Sciatic nerve (tissue), 2 donors: ENCODE data around the gene MYO5A. TPM values are rescaled to one million over a fixed set of nuclear protein-coding genes. Genes with fewer than 3 reads are reported as not detected.
"Not testable (repeated sequence)": the region's sequence is repeated elsewhere in the genome, so short reads cannot be mapped to it uniquely, and the experiment has no call there.

ENCODE experiments used
- ATAC-seq: fragments of 200-7000 bp; cut with Tn5 transposase; one replicate; pipeline ENCODE4 v1.9.1; 2020; ENCODE audit warnings: mild to moderate bottlenecking, moderate library complexity
- DNase-seq: peaks from one replicate; pipeline ENCODE4 v3.0.0-alpha.2; 2020; ENCODE audit warnings: low spot score
- intact Hi-C: fragments of 100-400 bp; cut with DNase I; formaldehyde crosslinking; loops from one replicate; pipeline ENCODE4 v1.14.2; 2022
- total RNA-seq: library from RNA; stranded (reverse); fragmentation: NEBNext Ultra II Directional; extraction: Animal tissue kit (Norgen Biotek cat#: 25700); gene quantifications from one replicate; pipeline ENCODE4 v1.2.1, GENCODE V29; 2021
- donor health status: DM: no; HTN: no; CAD: no.
- donor health status: DM: no; HTN: no; CAD: no.

Gene MYO5A
- total RNA-seq, 1 donor from 2014 or later = 30.2 TPM

DNA sequence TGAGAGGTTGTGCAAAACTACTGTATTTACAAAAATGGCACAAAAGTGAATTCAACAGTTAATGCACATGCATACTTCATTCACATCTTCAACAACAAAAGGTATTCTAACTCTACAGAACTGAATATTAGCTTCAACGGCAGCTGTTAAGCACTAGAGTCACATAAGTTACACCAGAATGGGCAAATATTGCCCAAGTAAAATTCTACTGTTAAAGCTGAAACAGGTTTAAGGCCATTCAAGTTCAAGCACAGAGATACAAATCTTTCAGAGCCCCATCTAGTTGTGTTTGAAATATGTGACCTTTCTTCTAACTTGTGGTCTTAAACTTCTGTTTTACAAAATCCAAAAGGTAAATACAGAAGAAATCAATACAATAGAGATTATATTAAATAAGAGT is 22.5 kb upstream of the MYO5A start:
- ATAC-seq, DNase-seq, intact Hi-C loops: not testable (repeated sequence)

DNA sequence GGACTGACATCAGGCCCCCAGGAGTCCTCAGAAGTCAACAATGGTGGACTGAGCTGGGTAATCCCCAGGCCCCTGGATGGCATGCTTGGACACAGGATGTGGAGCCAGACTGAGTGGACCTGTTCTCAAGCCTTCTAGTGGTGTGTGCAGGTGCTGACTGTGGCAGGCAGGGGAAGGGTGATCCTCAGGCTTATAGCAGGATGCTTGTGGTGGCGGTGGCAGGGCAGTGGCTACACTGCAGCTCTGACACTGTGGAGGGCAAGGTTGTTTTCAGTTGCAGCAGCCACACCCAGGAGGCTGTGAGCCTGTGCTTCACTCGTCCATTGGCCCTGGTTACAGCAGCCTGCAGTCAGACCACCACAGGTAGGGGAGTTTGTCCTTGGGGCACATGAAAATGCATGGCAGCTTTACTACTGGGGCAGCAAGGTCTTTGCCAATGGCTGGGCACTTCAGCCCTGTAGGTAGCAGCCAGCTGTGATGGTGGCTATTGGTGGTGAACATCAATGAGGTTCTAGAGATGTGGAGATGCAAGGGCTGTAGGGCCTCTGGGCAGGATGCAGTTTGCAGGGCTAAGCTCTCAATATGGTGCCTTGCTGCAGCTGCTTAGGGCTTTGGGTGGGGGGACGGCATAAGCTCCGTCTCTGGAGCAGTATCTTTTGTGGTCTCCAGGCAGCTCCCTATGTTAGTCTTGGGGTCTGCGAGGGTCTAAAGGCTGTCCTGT is 17.5 kb upstream of the MYO5A start:
- ATAC-seq = no peak
- intact Hi-C loops = no loop called here
- no peak for DNase-seq

DNA sequence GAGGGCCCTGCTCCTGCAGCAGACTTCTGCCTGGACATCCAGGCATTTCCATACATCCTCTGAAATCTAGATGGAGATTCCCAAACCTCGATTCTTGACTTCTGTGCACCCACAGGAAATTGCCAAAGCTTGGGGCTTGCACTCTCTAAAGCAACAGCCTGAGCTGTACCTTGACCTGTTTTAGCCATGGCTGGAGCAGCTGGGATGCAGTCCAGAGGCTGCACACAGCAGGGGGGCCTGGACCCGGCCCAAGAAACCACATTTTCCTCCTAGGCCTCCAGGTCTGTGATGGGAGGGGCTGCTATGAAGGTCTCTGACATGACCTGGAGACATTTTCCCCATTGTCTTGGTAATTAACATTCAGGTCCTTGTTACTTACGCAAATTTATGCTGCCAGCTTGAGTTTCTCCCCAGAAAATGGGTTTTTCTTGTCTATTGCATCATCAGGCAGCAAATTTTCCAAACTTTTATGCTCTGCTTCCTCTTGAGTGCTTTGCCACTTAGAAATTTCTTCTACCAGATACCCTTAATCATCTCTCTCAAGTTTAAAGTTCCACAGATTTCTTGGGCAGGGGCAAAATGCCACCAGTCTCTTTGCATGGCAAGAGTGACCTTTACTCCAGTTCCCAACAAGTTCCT is 11.8 kb upstream of the MYO5A start:
- ATAC-seq (no peak), DNase-seq (no peak)
- intact Hi-C loops = no loop called here

DNA sequence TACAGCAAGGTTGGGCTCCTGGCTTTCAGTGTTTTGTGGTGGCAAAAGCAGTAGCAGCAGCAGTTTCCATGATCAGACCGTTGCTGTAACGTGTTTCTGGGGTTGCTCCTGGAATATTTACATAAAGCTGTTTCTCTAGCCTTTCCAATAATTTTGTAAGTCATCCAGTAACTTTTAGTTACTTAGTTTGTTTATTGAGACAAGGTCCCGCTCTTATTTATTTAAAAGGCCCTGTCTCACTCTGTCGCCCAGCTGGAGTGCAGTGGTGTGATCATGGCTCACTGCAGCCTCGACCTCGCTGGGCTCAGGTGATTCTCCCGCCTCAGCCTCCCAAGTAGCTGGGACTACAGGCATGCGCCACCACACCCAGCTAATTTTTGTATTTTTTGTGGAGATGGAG is 8.8 kb upstream of the MYO5A start:
- DNase-seq (no peak), ATAC-seq (no peak)
- intact Hi-C loops = no loop called here

DNA sequence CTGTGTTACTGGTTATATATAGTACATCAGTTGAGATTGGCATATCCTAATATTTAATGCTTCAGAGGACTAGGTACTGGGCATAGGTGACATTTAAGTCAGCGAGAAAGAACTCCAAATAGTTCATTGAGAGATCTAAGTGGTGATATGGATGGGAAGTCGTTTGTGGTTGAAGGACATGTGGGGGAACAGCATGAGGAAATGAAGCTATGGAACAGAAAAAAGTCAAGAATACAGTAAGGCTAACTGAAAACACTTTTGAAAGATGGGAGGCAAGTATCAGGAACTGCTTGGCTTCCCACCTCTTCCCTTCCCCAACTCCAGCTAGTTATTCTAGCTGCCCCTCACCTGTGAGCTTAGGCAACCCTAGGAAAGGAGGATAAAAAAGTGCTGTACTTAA is 3.7 kb upstream of the MYO5A start:
- ATAC-seq (no peak), DNase-seq (no peak)
- intact Hi-C loops = no loop called here

DNA sequence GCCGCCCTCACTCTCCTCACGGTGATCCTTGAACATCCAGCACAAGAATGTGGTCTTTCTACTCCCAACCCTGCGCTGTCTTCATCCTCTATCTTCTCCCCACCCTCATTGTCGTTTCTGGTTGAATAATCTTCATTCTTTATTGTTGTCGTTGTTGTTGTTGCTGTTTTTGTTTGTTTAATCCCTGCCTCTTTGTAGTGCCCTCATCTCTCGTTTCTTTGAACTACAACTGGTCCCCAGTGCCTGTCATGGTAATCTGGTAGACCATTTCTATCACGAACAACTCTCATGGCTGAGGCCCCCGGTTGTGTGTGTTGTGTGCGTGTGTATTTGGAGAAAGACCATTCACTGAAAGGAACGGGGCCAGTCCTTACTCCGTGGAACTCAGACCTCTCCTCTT is 1.3 kb upstream of the MYO5A start:
- no peak for ATAC-seq
- intact Hi-C loops = no loop called here

DNA sequence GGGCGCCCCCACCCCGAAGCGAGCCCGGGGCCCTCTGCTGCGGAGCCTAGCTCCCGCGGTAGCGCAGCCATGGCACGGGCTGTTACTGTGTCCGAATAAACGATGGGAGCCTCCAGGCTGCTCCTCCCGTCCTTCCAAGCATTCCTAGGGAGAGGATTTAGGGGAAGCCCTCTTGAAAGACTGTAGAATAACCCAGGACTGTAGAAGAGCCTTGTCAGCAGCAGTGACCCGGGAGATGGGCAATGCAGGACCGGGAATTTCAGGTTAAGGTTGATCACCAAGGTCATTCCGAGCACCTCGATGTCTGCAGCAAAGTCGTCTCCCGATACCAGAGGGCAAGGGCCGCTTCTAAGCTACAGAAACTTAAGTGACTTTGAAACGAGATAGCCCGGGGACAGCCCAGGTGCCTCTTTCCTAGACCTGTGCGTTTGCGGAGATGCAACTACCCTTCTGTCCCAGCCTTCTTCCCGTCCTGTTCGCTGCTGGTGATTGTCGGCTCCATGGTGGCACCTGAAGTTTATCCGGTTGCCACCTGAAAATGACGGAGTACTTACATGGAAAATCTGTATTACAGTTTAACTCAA is 753 bp upstream of the MYO5A start:
- intact Hi-C loops = no loop called here
- DNase-seq (no peak), ATAC-seq (peak; percentile 10)

More for the DNA sequence above, 1.3 kb upstream of the MYO5A start:
- no peak for DNase-seq

DNA sequence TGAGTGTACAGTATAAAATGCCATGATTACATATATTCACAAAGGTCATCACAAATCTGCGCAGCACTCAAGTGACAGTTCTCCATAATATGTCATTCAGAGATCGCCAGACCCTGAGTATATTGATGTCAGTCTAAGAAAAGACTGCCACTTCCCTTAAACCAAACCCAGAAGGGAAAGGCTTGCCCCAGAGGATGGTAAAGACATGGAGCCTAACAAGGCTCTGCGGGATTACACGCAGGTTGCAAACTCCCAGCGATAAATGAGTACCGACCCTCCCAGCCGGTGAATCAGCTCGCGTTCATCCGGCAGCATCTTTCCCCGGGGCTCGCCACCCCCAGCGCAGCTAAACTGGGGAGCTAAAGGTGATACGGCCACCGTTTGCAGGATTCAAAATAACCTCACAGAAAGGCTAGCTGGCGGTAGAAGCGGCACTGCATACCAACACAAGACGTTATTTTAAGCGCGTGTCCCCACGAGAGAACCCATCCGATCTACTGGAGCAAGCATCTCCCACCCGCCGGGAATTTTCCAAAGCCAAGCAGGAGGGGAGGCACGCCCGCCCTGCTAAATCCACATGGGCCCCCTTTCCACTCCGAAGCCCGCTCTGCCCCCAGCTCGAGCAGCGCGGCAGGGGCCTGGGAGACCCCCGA is 643 bp downstream of the MYO5A start:
- DNase-seq = no peak
- intact Hi-C loops = no loop called here

DNA sequence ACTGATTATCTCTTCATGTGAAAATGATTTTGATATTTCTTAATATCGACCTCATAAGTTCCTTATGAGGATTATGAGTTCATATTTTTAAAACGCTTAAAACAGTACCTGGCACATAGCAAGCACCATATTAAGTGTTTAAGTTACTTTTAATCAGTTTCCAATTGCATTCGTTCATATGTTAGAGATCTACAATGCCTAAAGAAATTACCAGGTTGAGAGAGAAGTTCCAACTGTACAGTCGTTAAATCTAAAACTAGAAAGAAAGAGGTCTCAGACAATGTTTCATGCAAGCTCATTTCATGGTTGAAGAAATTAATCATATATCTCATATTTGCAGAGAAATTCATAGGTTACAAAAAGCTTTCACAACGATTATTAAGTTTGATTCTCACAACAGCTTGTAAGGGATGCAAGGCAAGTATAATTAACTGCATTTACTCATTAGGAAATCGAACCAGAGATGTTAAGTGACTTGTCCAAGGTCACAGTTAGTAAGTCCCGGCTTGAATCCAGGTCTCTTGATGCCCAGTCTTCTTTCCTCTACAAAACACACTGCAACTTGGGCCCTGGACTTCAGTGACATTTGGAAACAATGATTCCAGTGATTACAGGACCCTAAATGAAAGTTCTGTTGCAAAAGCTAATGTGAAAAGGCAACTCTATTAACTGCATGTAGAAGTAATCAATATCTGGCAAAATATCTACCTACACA is 1.3 kb downstream of the MYO5A start:
- DNase-seq (no peak), ATAC-seq (no peak)
- intact Hi-C loops = no loop called here

More for the DNA sequence above, 643 bp downstream of the MYO5A start:
- ATAC-seq = peak; percentile 27

DNA sequence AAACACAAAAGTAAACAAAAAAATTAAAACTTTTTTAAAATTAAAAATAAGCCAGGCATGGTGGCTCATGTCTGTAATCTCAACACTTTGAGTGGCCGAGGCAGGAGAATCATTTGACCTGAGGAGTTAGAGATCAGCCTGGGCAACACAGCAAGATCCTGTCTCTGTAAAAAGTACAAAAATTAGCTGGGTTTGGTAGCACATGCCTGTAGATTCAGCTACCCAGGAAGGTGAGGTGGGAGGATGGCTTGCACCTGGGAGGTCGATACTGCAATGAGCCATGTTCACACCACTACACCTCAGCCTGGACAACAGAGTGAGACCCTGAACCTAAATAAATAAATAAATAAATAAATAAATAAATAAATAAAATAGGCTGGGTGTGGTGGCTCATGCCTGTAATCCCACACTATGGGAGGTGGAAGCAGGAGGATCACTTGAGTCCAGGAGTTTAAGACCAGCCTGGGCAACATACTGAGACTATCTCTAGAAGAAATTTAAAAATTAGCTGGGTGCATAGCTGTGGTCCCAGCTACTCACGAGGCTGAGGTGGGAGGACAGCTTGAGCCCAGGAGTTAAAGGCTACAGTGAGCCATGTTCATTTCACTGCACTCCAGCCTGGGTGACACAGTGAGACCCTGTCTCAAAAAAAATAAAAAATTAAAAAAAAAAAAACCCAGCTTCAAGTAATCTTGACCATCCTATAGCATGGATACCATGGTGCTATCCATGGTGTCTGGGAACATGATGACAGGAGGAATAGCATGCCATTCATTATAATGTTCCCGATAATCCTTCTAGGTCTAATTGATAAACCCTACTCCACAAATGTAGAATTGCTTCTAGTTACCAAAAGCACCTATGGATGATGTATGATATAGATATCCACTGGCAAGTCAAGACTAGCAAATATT is 4.2 kb downstream of the MYO5A start:
- DNase-seq (no peak), ATAC-seq (no peak)
- intact Hi-C loops = no loop called here

DNA sequence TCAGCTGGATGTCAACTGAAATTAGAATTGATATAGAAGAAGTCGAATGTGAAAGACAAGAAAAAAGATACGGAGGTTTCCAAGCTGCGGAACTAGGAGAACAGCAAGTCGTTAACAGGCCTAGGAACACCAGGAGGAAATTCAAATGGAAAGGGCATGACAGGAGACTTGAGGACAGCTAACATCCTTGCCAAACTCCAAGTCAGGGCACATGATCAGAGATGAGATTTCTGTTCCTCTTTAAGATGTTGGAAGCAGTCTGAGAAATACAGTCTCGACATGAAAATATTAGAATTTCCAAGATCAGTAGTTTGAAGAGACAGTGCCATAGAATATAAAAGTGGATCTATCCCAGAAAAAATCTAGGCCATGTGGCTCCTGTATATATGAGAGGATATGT is 5.0 kb downstream of the MYO5A start:
- no peak for DNase-seq
- ATAC-seq = no peak
- intact Hi-C loops = no loop called here

DNA sequence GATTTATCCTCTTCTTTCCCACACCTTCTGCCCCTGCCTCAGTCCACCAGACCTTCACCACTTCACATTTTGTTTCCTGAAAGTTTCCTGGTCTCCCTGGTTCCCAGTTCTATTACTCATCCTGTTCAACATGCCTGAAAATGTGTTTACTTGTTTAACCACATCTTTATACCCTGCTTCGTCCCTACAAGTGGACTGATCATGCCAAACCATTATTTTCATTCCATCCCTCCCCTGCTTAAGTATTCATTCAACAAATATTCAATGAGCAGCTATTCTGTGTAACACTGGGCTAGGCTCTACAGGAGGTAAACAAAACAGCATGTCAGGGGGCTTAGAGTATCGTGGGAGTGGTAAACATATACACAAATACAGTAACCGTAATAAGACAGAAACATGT is 5.5 kb downstream of the MYO5A start:
- intact Hi-C loops = no loop called here

DNA sequence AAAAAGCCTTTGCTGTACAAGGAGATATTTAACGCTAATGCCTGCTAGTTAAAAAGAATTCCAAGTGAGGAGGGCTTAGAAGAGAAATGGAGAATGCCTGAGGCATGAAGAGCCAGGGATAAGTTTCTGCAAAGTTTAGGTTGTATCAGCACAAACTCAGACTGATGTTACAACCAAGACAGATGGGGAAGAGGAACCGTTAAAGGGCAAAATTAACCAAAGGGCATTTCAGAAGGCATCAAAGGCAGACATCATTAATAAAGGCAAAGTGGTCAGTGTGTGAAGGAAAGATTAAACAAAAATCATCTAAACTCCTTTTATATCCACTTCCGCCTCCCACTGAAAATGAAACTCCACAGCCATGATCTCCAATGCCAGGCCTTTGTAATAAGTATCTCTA is 7.0 kb downstream of the MYO5A start:
- intact Hi-C loops = no loop called here

More for the DNA sequence above, 5.5 kb downstream of the MYO5A start:
- ATAC-seq (no peak), DNase-seq (no peak)

DNA sequence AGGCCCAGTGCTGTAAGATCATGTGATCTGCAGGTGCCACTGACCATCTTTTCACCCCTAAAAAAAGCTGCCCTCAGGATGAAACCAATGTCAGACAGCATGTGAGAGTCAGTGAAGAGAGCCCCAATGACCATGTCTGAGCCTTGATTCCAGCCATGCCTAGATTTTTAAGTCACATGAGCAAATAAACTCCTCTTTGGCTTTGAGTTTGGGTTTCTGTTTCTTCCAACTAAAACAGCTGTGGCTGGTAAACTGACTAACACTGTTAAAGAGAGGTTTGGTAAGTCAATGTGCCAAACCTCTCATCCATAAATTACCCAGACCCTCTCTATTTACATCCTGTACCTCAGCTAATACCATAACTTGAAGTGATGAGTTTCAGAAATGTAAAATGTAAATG is 8.3 kb downstream of the MYO5A start:
- no peak for DNase-seq
- no peak for ATAC-seq
- intact Hi-C loops = no loop called here

More for the DNA sequence above, 7.0 kb downstream of the MYO5A start:
- DNase-seq (no peak), ATAC-seq (no peak)

DNA sequence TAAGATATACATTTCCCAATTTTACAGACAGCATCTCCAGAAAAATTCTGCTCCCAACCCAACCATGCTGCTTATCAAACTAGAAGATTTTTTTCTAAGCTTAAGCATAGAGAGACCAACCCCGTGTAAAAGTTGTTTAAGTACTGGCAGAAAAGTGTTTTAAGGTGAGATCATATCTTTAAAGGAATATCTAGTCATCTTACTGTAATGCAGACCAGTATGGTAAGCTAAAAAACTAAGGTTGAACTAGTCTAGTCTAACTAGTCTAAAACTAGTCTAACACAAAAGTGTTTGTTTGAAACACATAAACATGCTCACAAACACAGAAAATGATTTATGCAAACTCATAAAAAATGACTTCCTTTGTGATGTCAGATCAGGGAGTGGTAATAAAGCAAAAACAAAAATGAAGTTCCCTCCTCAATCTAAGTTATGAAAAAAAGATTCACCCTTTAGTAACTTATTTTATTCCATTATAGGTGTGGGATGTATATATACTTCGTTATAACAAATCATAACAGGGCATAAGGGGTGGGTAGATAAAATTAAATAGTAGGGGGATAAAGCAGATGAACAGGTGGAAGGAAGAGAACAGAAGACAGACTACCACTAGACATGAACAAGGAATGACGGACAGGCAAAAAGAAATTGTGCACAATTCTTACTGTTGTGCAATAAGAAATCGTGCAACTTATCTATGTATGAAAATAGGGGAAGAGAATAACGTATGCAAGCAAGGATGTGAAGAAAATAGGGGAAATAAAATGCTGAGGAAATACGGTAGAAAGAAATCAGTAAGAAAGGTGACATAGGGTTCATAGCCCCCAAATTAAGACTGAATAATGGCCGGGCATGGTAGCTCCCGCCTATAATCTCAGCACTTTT is 10.0 kb downstream of the MYO5A start:
- no peak for DNase-seq
- no peak for ATAC-seq
- intact Hi-C loops = no loop called here

DNA sequence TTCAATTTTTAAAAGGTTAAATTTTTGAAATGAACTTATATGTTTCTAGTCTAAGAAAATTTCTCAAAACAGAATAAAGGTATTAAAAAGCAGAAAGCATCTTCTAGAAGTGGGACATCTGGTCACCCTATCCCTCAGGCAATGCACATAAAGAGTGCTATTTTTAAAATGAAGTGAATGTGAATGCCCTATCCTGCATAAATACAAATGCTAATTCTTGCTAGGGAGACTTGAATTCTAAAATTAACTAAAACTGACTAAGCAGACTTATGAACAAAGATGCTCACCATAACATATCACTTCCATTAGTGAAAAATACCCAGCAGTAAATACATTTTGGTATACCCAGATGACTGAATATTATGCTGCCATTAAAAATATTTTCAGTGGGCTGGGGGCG is 11.7 kb downstream of the MYO5A start:
- no peak for DNase-seq
- ATAC-seq = no peak
- intact Hi-C loops = no loop called here

DNA sequence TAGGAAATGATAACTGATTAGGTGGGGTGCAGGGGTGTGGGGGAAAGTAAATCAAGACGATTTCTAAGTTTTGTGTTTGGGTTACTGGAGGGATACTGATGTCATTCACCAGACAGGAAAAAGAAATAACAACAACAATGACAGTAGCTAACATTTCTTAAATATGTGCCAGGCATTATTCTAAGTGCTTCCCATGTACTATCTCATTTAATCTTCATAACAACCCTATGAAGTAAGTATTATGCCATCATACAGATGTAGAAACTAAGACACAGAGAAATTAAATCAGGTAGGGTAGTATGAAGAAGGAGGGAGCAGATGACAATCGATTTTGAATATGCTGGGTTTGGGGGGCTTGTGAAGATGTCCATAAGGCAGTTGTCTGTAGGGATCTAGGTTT is 13.3 kb downstream of the MYO5A start:
- DNase-seq (no peak), ATAC-seq (no peak)
- intact Hi-C loops = no loop called here
